ENCODE measurements around the gene MYH14.

- TF ChIP-seq CTCF (conservative IDR thresholded peaks at IDR 0.05; ENCODE audit: low read length) (no peak), EZH2phosphoT487 (IDR thresholded peaks at IDR 0.05; ENCODE audit: borderline replicate concordance, low read depth, low read length) (no peak)
Measured at GRCh38 chr19:50327013-50327412, 123.6 kb downstream of the MYH14 start.
